ENCODE data around the gene ZXDC. TPM values are rescaled to one million over a fixed set of nuclear protein-coding genes. Genes with fewer than 3 reads are reported as not detected.

The ZXDC gene
- polyA plus RNA-seq, 1 donor (not counting 4 experiments of a cell fraction or from before 2014, with no cell fraction given), result 10.7 TPM

DNA sequence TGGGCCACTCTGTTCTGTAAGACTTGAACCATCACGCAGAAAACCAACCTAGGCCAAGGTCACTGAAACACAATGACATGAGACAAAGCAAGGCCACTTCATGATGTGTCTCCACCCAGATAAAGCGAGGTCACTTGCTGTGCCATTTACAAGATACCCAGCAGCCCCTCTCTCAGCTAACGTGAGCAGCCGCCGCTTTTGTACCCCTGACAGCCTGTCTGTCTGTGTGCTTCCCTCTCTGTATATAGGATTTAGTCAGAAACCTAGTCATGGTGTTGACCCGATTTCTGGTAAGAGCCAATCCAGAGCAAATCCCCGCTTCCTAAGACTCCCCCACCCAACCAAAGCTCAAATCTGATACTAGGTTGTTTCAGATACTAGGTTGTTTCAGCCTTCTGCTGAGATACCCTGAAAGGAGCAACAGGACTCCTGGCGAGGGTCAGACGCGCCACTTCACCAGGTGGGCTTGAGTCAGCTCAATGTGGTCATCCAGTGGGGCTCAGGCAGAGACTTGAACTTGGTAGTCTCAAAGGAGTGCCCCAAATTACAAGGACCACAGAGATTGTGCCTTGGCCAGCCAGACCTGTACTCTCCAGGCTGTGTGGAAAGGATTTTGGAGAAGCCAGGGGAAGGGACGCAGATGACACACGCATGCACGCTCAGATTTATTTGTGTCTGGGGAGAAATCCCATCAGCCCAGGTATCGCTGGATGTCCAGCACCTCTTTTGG, 3.1 kb upstream of the ZXDC start:
- no peaks in the 10 kb centered on the region for H3K36me3 ChIP-seq (ENCODE audit: control insufficient read depth in 2 of 2, extremely low read depth in 1 of 2, insufficient read depth in 2 of 2, low read length in 2 of 2)
- no peaks in the 10 kb centered on the region for H3K9me3 ChIP-seq (ENCODE audit: control insufficient read depth, low read depth, low read length)
- H4K20me1 ChIP-seq (ENCODE audit: control insufficient read depth, extremely low read depth, insufficient read depth, low read length), result peaks cover 4% of the 10 kb centered on the region
- peaks cover 11% of the 10 kb centered on the region for H3K4me1 ChIP-seq (ENCODE audit: control insufficient read depth, extremely low read depth, insufficient read depth, low read length)
- H3K9ac ChIP-seq (ENCODE audit: control insufficient read depth, extremely low read depth, insufficient read depth, low read length), result no peak overlapping the region
- peaks cover under 1% of the 10 kb centered on the region for H3K9me1 ChIP-seq (ENCODE audit: control insufficient read depth, extremely low read depth, insufficient read depth, low read length)
- no peak overlapping the region for H3K4me2 ChIP-seq (ENCODE audit: control insufficient read depth, extremely low read depth, insufficient read depth, low read depth, low read length)
- dilution Hi-C loops (cut with MboI; ENCODE audit: extremely low pct_ligation_motif_present, low sequenced_read_pairs), result no loop called here
- DNase-seq (ENCODE audit: low read depth, low spot score), result no peak
- H3K79me2 ChIP-seq (ENCODE audit: control insufficient read depth, insufficient read depth, low read length), result peaks cover 12% of the 10 kb centered on the region
- H3K4me3 ChIP-seq (ENCODE audit: control insufficient read depth in 2 of 3, extremely low read depth in 1 of 3, insufficient read depth in 2 of 3, low read depth in 1 of 3, low read length in 3 of 3), result no peak overlapping the region
- no peaks in the 10 kb centered on the region for H3K27me3 ChIP-seq (ENCODE audit: control insufficient read depth, extremely low read depth, insufficient read depth, low read length)
- TF ChIP-seq EZH2 (IDR thresholded peaks at IDR 0.05; ENCODE audit: low read length), result no peak
- TF ChIP-seq, protein P1, sequence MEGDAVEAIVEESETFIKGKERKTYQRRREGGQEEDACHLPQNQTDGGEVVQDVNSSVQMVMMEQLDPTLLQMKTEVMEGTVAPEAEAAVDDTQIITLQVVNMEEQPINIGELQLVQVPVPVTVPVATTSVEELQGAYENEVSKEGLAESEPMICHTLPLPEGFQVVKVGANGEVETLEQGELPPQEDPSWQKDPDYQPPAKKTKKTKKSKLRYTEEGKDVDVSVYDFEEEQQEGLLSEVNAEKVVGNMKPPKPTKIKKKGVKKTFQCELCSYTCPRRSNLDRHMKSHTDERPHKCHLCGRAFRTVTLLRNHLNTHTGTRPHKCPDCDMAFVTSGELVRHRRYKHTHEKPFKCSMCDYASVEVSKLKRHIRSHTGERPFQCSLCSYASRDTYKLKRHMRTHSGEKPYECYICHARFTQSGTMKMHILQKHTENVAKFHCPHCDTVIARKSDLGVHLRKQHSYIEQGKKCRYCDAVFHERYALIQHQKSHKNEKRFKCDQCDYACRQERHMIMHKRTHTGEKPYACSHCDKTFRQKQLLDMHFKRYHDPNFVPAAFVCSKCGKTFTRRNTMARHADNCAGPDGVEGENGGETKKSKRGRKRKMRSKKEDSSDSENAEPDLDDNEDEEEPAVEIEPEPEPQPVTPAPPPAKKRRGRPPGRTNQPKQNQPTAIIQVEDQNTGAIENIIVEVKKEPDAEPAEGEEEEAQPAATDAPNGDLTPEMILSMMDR (optimal IDR thresholded peaks at IDR 0.05 in 1 of 3, IDR thresholded peaks at IDR 0.05 in 1 of 3, conservative IDR thresholded peaks at IDR 0.05 in 1 of 3; ENCODE audit: extremely low read depth in 1 of 3, insufficient read depth in 2 of 3, low read length in 3 of 3), result no peak
- H3K27ac ChIP-seq (ENCODE audit: control insufficient read depth, insufficient read depth, low read length), result no peak overlapping the region
- H2AFZ ChIP-seq (ENCODE audit: control insufficient read depth, low read length), result no peak overlapping the region
- FAIRE-seq, result no peak

DNA sequence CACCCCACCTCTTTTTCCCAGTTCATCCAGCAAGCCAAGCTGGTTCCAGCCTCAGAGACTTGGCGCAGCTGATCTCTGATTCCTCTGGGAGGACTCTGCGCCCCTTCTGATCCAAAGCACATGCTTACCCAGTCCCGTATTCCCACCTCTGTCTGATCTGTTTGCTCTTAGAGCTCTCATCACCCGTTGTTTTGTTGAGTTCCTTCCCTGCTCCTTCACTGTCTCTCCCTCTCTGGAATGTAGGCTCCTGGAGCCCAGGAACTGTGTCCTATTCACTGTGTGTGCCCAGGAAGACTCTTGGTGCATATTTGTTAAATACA, 1.3 kb upstream of the ZXDC start:
- Histone ChIP-seq H3K79me2 (ENCODE audit: control insufficient read depth, insufficient read depth, low read length) (peaks cover 26% of the 10 kb centered on the region), H3K9me1 (ENCODE audit: control insufficient read depth, extremely low read depth, insufficient read depth, low read length) (peaks cover 10% of the 10 kb centered on the region), H3K4me3 (ENCODE audit: control insufficient read depth in 2 of 3, extremely low read depth in 1 of 3, insufficient read depth in 2 of 3, low read depth in 1 of 3, low read length in 3 of 3) (no peak overlapping the region), H3K36me3 (ENCODE audit: control insufficient read depth in 2 of 2, extremely low read depth in 1 of 2, insufficient read depth in 2 of 2, low read length in 2 of 2) (peaks cover 0 to 3% of the 10 kb centered on the region in 2 experiments), H4K20me1 (ENCODE audit: control insufficient read depth, extremely low read depth, insufficient read depth, low read length) (peaks cover 19% of the 10 kb centered on the region), H3K9ac (ENCODE audit: control insufficient read depth, extremely low read depth, insufficient read depth, low read length) (no peak overlapping the region), H2AFZ (ENCODE audit: control insufficient read depth, low read length) (no peak overlapping the region), H3K9me3 (ENCODE audit: control insufficient read depth, low read depth, low read length) (no peaks in the 10 kb centered on the region), H3K4me1 (ENCODE audit: control insufficient read depth, extremely low read depth, insufficient read depth, low read length) (peaks cover 28% of the 10 kb centered on the region), H3K27ac (ENCODE audit: control insufficient read depth, insufficient read depth, low read length) (no peak overlapping the region), H3K27me3 (ENCODE audit: control insufficient read depth, extremely low read depth, insufficient read depth, low read length) (no peaks in the 10 kb centered on the region), H3K4me2 (ENCODE audit: control insufficient read depth, extremely low read depth, insufficient read depth, low read depth, low read length) (no peak overlapping the region)
- TF ChIP-seq, protein P1 (optimal IDR thresholded peaks at IDR 0.05 in 1 of 3, IDR thresholded peaks at IDR 0.05 in 1 of 3, conservative IDR thresholded peaks at IDR 0.05 in 1 of 3; ENCODE audit: extremely low read depth in 1 of 3, insufficient read depth in 2 of 3, low read length in 3 of 3), result no peak
- FAIRE-seq (no peak), DNase-seq (ENCODE audit: low read depth, low spot score) (no peak)
- dilution Hi-C loops (cut with MboI; ENCODE audit: extremely low pct_ligation_motif_present, low sequenced_read_pairs), result no loop called here

Data from keratinocyte (primary cell).